ENCODE results near the gene PHYHD1. TPM values are rescaled to one million over a fixed set of nuclear protein-coding genes. Genes with fewer than 3 reads are reported as not detected.

Gene PHYHD1
- total RNA-seq, 1 experiment from 2014 or later, result not detected

- Histone ChIP-seq H3K9ac (ENCODE audit: low read length) (no peak overlapping the region), H3K27me3 (ENCODE audit: low read length) (no peaks in the 10 kb centered on the region), H3K4me1 (ENCODE audit: low read length) (no peaks in the 10 kb centered on the region), H3K36me3 (ENCODE audit: insufficient read depth, low read length) (no peaks in the 10 kb centered on the region), H3K9me3 (ENCODE audit: low read length) (no peaks in the 10 kb centered on the region), H4K20me1 (ENCODE audit: insufficient read depth, low read depth, low read length) (no peaks in the 10 kb centered on the region), H3K4me2 (ENCODE audit: low read depth, low read length, poor library complexity, severe bottlenecking) (no peak overlapping the region), H3K4me3 (ENCODE audit: low read length) (no peak overlapping the region), H3K79me2 (ENCODE audit: low read length) (no peaks in the 10 kb centered on the region), H3K27ac (ENCODE audit: low read length) (no peak overlapping the region), H2AFZ (ENCODE audit: low read length) (no peak overlapping the region), H3K9me2 (replicated peaks; ENCODE audit: insufficient read depth, low read length) (no peaks in the 10 kb centered on the region)
- DNase-seq, result no peak
These were observed 16.7 kb upstream of the PHYHD1 start for GRCh38 chr9:128903871-128904620.

GRCh38 chr9:128905964-128906363 is 14.8 kb upstream of the PHYHD1 start:
- H3K27ac ChIP-seq (ENCODE audit: low read length), result no peak overlapping the region
- no peak for DNase-seq
- H3K79me2 ChIP-seq (ENCODE audit: low read length), result no peaks in the 10 kb centered on the region
- H3K9me2 ChIP-seq (replicated peaks; ENCODE audit: insufficient read depth, low read length), result no peaks in the 10 kb centered on the region
- no peaks in the 10 kb centered on the region for H3K4me1 ChIP-seq (ENCODE audit: low read length)
- no peak overlapping the region for H2AFZ ChIP-seq (ENCODE audit: low read length)
- no peaks in the 10 kb centered on the region for H3K27me3 ChIP-seq (ENCODE audit: low read length)
- no peak overlapping the region for H3K4me2 ChIP-seq (ENCODE audit: low read depth, low read length, poor library complexity, severe bottlenecking)
- H3K36me3 ChIP-seq (ENCODE audit: insufficient read depth, low read length), result no peaks in the 10 kb centered on the region
- no peak overlapping the region for H3K9ac ChIP-seq (ENCODE audit: low read length)
- H3K4me3 ChIP-seq (ENCODE audit: low read length), result no peak overlapping the region
- H4K20me1 ChIP-seq (ENCODE audit: insufficient read depth, low read depth, low read length), result no peaks in the 10 kb centered on the region
- H3K9me3 ChIP-seq (ENCODE audit: low read length), result no peaks in the 10 kb centered on the region

- no peak overlapping the region for H3K4me3 ChIP-seq (ENCODE audit: low read length)
- no peaks in the 10 kb centered on the region for H3K9me2 ChIP-seq (replicated peaks; ENCODE audit: insufficient read depth, low read length)
- no peak overlapping the region for H3K9ac ChIP-seq (ENCODE audit: low read length)
- no peaks in the 10 kb centered on the region for H3K79me2 ChIP-seq (ENCODE audit: low read length)
- H3K27ac ChIP-seq (ENCODE audit: low read length), result no peak overlapping the region
- no peaks in the 10 kb centered on the region for H4K20me1 ChIP-seq (ENCODE audit: insufficient read depth, low read depth, low read length)
- no peak overlapping the region for H2AFZ ChIP-seq (ENCODE audit: low read length)
- H3K36me3 ChIP-seq (ENCODE audit: insufficient read depth, low read length), result no peaks in the 10 kb centered on the region
- H3K4me1 ChIP-seq (ENCODE audit: low read length), result no peaks in the 10 kb centered on the region
- no peaks in the 10 kb centered on the region for H3K9me3 ChIP-seq (ENCODE audit: low read length)
- DNase-seq, result no peak
- no peaks in the 10 kb centered on the region for H3K27me3 ChIP-seq (ENCODE audit: low read length)
- H3K4me2 ChIP-seq (ENCODE audit: low read depth, low read length, poor library complexity, severe bottlenecking), result no peak overlapping the region
These were observed 14.0 kb upstream of the PHYHD1 start for GRCh38 chr9:128906741-128907140.

GRCh38 chr9:128908372-128908771 is 12.4 kb upstream of the PHYHD1 start:
- Histone ChIP-seq H3K4me3 (ENCODE audit: low read length) (no peak overlapping the region), H3K36me3 (ENCODE audit: insufficient read depth, low read length) (no peaks in the 10 kb centered on the region), H3K79me2 (ENCODE audit: low read length) (peaks cover 3% of the 10 kb centered on the region; the same call in 1 of the 2 replicates), H3K9ac (ENCODE audit: low read length) (no peak overlapping the region), H2AFZ (ENCODE audit: low read length) (no peak overlapping the region), H4K20me1 (ENCODE audit: insufficient read depth, low read depth, low read length) (0 out of 2 replicates have a peak, but pooled peaks cover 5% of the 10 kb centered on the region), H3K4me1 (ENCODE audit: low read length) (no peaks in the 10 kb centered on the region), H3K4me2 (ENCODE audit: low read depth, low read length, poor library complexity, severe bottlenecking) (no peak overlapping the region), H3K9me2 (replicated peaks; ENCODE audit: insufficient read depth, low read length) (no peaks in the 10 kb centered on the region), H3K27ac (ENCODE audit: low read length) (no peak overlapping the region), H3K27me3 (ENCODE audit: low read length) (no peaks in the 10 kb centered on the region), H3K9me3 (ENCODE audit: low read length) (no peaks in the 10 kb centered on the region)
- DNase-seq, result no peak

- no peak overlapping the region for H3K9ac ChIP-seq (ENCODE audit: low read length)
- H3K9me2 ChIP-seq (replicated peaks; ENCODE audit: insufficient read depth, low read length), result no peaks in the 10 kb centered on the region
- H2AFZ ChIP-seq (ENCODE audit: low read length), result no peak overlapping the region
- no peaks in the 10 kb centered on the region for H3K36me3 ChIP-seq (ENCODE audit: insufficient read depth, low read length)
- no peak overlapping the region for H3K27ac ChIP-seq (ENCODE audit: low read length)
- H4K20me1 ChIP-seq (ENCODE audit: insufficient read depth, low read depth, low read length), result 0 out of 2 replicates have a peak, but pooled peaks cover 5% of the 10 kb centered on the region
- no peak for DNase-seq
- no peaks in the 10 kb centered on the region for H3K9me3 ChIP-seq (ENCODE audit: low read length)
- H3K79me2 ChIP-seq (ENCODE audit: low read length), result peaks cover 3% of the 10 kb centered on the region; the same call in 1 of the 2 replicates
- H3K4me2 ChIP-seq (ENCODE audit: low read depth, low read length, poor library complexity, severe bottlenecking), result no peak overlapping the region
- no peak overlapping the region for H3K4me3 ChIP-seq (ENCODE audit: low read length)
- H3K4me1 ChIP-seq (ENCODE audit: low read length), result no peaks in the 10 kb centered on the region
- no peaks in the 10 kb centered on the region for H3K27me3 ChIP-seq (ENCODE audit: low read length)
These were observed 10.9 kb upstream of the PHYHD1 start for GRCh38 chr9:128909859-128910258.

GRCh38 chr9:128910906-128911305 is 9.9 kb upstream of the PHYHD1 start:
- no peak overlapping the region for H3K4me2 ChIP-seq (ENCODE audit: low read depth, low read length, poor library complexity, severe bottlenecking)
- H3K9ac ChIP-seq (ENCODE audit: low read length), result no peak overlapping the region
- no peaks in the 10 kb centered on the region for H3K9me3 ChIP-seq (ENCODE audit: low read length)
- H3K4me1 ChIP-seq (ENCODE audit: low read length), result no peaks in the 10 kb centered on the region
- H3K36me3 ChIP-seq (ENCODE audit: insufficient read depth, low read length), result no peaks in the 10 kb centered on the region
- H3K27me3 ChIP-seq (ENCODE audit: low read length), result no peaks in the 10 kb centered on the region
- H3K79me2 ChIP-seq (ENCODE audit: low read length), result peaks cover 3% of the 10 kb centered on the region; the same call in 1 of the 2 replicates
- no peak overlapping the region for H3K27ac ChIP-seq (ENCODE audit: low read length)
- 0 out of 2 replicates have a peak, but pooled peaks cover 5% of the 10 kb centered on the region for H4K20me1 ChIP-seq (ENCODE audit: insufficient read depth, low read depth, low read length)
- DNase-seq, result no peak
- no peak overlapping the region for H3K4me3 ChIP-seq (ENCODE audit: low read length)
- no peak overlapping the region for H2AFZ ChIP-seq (ENCODE audit: low read length)
- H3K9me2 ChIP-seq (replicated peaks; ENCODE audit: insufficient read depth, low read length), result no peaks in the 10 kb centered on the region

- H3K27me3 ChIP-seq (ENCODE audit: low read length), result no peaks in the 10 kb centered on the region
- H3K4me3 ChIP-seq (ENCODE audit: low read length), result no peak overlapping the region
- no peaks in the 10 kb centered on the region for H3K36me3 ChIP-seq (ENCODE audit: insufficient read depth, low read length)
- peaks cover 3% of the 10 kb centered on the region; the same call in 1 of the 2 replicates for H3K79me2 ChIP-seq (ENCODE audit: low read length)
- H3K4me2 ChIP-seq (ENCODE audit: low read depth, low read length, poor library complexity, severe bottlenecking), result no peak overlapping the region
- no peaks in the 10 kb centered on the region for H3K4me1 ChIP-seq (ENCODE audit: low read length)
- DNase-seq, result no peak
- no peak overlapping the region for H3K27ac ChIP-seq (ENCODE audit: low read length)
- H4K20me1 ChIP-seq (ENCODE audit: insufficient read depth, low read depth, low read length), result 0 out of 2 replicates have a peak, but pooled peaks cover 5% of the 10 kb centered on the region
- H3K9me3 ChIP-seq (ENCODE audit: low read length), result no peaks in the 10 kb centered on the region
- no peak overlapping the region for H2AFZ ChIP-seq (ENCODE audit: low read length)
- H3K9me2 ChIP-seq (replicated peaks; ENCODE audit: insufficient read depth, low read length), result no peaks in the 10 kb centered on the region
- no peak overlapping the region for H3K9ac ChIP-seq (ENCODE audit: low read length)
These were observed 9.2 kb upstream of the PHYHD1 start for GRCh38 chr9:128911529-128912035.

- H3K4me2 ChIP-seq (ENCODE audit: low read depth, low read length, poor library complexity, severe bottlenecking), result no peak overlapping the region
- H3K27ac ChIP-seq (ENCODE audit: low read length), result no peak overlapping the region
- H3K4me1 ChIP-seq (ENCODE audit: low read length), result no peaks in the 10 kb centered on the region
These were observed 8.4 kb upstream of the PHYHD1 start for GRCh38 chr9:128912270-128912853.

More at GRCh38 chr9:128912270-128912853, 8.4 kb upstream of the PHYHD1 start:
- Histone ChIP-seq H4K20me1 (ENCODE audit: insufficient read depth, low read depth, low read length) (0 out of 2 replicates have a peak, but pooled peaks cover 5% of the 10 kb centered on the region), H3K9me2 (replicated peaks; ENCODE audit: insufficient read depth, low read length) (no peaks in the 10 kb centered on the region), H3K9ac (ENCODE audit: low read length) (no peak overlapping the region), H2AFZ (ENCODE audit: low read length) (no peak overlapping the region), H3K36me3 (ENCODE audit: insufficient read depth, low read length) (no peaks in the 10 kb centered on the region), H3K4me3 (ENCODE audit: low read length) (no peak overlapping the region), H3K27me3 (ENCODE audit: low read length) (no peaks in the 10 kb centered on the region), H3K79me2 (ENCODE audit: low read length) (peaks cover 3% of the 10 kb centered on the region; the same call in 1 of the 2 replicates), H3K9me3 (ENCODE audit: low read length) (no peaks in the 10 kb centered on the region)
- no peak for DNase-seq

Measured in Karpas-422 (cell line).